Adipose tissue (tissue), 3 donors: ENCODE measurements around the gene NXPH1. TPM values are rescaled to one million over a fixed set of nuclear protein-coding genes. Genes with fewer than 3 reads are reported as not detected.

Experiments used
- H3K27ac ChIP-seq: one replicate; pipeline ENCODE4 v1.5.1; 2013; ENCODE audit warnings: low read depth, low read length
- WGBS, 3 donors: extraction: QIAGEN DNeasy Blood & Tissue Kit; methylation state at CpG; one replicate each; pipeline ENCODE4 v1.1.7; 2013; 5-methylcytosine and 5-hydroxymethylcytosine counted together
- polyA plus RNA-seq, 3 donors: library from polyadenylated mRNA; stranded (reverse); fragments of 200-250 nt; gene quantifications; one replicate each; pipeline ENCODE4 v1.2.3, GENCODE V29; 2013
- donor health status: healthy with polysubstance abuse.
- donor health status: Bipolar disorder and iron deficiency.
- donor health status: healthy.

NXPH1 gene
- not detected for polyA plus RNA-seq

DNA sequence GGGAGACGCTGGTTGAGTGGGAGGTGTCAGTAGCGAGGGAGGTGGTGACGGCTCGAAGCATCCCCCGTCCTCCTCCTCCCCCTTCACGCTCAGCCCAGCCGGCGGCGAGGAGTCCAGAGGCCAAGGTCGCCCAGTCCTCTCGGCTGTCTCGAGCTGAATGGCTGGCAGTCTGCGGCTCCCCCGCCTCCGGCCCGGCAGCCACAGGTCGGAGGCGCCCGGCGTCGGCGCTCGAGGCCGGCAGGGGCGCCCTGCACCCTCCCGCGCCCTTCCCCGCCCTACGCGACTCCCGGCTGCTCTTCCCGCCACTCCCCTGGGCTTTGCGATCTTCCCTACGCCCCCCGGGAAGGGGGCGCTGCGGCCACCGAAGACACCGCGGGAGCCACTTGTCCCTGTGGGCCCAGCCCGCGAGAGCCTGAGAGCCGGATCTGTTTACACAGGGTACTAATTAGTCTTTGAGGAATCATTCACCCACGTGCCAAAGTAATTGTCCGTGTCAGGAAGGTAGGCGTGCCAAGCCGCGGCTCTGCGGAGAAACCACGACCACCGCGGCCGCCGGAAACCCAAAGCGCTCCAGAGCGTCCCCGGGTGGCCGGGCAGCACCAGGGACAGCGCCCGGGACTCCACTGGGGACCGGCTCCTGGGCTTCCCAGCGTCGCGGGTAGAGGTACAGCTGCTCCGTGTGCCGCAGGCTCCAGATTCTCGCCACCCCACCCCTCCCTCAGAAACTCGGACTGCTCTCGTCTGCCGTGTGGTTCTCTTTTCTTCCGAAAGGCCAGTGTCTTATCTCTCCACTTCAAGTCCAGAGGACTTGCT, at the start of gene NXPH1:
TSS of gene NXPH1 (plus strand) at position 133 of the 813 bp plus-strand sequence.
- 2% methylated on average over 58 to 71 of the region's 71 CpGs for WGBS, 3 donors

DNA sequence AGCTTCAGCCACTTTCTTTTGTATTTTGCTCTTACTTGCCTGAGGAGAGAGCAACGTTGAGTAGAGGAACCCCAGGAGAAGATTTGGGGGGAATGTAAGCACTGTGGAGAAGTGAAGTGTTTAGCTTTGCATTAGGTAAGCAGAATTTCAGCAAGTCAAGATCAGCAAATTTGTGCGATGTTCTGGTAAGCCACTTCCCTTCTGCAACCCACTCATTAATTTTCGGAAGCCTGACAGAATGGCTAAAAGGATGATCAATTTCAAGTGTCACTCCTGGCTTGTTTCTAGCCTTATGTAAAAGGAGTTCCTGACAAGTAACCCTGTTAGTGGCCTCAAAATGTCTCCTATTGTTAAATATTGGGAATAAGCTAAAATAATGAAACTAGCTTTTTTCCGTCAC, 48.5 kb upstream of the NXPH1 start:
- 28 to 53% (median 42%) methylated on average over 4 of the region's 4 CpGs for WGBS, 3 donors
- no peak overlapping the region for H3K27ac ChIP-seq

More for the DNA sequence above, at the start of gene NXPH1:
- no peak within 1 kb of the TSS for H3K27ac ChIP-seq

DNA sequence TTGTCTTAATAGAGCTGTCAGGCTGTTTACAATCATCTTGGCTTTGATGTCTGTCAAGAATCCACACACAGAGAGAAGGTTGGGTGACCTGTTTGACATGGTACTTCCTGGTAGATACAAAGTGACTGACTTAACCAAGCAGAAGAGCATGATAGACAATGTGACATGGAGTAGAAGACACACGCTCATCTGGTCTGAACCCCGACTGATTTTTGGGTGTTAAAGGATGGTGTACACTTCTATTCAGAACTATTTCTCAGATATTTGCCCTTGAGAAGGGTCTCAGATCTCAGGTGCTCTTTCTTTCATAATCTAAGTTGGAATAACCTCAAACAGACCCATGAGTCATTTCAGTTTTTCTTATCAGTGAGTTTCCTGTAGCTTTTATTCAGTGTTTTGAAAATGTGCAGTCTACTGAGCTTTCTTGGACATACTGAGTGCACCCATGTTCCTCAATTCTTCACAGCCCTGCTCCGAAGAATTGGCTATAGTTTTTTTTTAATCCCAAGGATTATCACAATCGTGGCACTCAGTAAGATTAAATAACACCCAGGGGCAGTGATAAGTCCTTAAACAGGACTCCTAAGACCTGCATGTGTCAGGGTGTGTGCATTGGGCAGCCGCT, 46.4 kb upstream of the NXPH1 start:
- WGBS, 3 donors, result 51 to 63% (median 57%) methylated on average over 5 of the region's 5 CpGs
- no peak overlapping the region for H3K27ac ChIP-seq

DNA sequence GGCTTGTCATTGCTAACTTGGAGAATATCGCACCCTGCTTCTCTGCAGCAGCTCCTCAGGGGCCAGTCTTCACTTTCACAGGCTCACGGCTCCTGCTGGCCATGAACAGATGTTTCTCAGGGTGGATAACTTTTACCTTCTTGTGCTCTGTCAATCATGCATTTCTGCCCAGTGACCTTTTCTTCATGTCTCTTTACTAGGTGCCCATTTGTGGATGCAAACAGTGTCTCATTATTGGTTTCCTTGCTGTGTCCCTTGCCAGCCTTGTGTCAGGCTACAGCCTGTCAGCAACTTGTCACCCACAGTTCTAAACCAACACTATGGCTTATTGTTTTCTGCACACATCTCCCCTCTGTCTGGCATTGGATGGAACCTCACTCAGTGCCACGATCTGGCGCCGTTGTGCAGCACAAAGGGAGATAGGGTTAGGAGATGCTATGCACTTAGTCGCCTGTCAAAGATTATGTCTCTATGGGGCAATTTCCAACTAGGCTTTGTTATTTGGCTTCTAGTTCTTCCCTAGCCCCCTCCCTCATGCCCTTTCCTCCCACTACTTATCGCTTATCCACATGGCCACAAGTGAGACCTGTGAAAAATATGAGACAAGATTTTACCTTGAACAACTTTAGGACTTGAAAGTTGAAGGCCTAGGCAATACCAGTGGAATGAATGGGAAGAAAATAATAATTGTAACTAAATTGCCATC, 45.7 kb upstream of the NXPH1 start:
- no peak overlapping the region for H3K27ac ChIP-seq
- 79 to 86% (median 83%) methylated on average over 7 of the region's 7 CpGs for WGBS, 3 donors

DNA sequence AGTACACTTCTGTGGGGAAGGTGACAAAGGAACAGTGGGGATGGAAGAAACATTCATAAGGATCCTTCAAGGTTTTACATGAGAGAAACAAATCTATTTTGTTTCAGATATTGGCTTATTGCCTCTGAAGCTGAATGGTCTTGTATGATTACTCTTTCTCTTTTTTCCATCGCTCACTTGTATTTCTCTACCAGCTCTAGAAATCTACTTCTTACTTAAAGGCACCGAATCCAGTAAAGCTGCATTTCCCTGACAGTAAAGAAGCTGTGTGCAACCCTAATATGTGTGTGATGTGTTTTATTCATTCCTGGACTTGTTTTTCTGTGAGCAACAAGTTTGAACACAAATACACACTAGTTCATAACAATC, 45.2 kb upstream of the NXPH1 start:
- no peak overlapping the region for H3K27ac ChIP-seq
- WGBS, 3 donors, result 88 to 91% (median 90%) methylated on average over 2 of the region's 2 CpGs

DNA sequence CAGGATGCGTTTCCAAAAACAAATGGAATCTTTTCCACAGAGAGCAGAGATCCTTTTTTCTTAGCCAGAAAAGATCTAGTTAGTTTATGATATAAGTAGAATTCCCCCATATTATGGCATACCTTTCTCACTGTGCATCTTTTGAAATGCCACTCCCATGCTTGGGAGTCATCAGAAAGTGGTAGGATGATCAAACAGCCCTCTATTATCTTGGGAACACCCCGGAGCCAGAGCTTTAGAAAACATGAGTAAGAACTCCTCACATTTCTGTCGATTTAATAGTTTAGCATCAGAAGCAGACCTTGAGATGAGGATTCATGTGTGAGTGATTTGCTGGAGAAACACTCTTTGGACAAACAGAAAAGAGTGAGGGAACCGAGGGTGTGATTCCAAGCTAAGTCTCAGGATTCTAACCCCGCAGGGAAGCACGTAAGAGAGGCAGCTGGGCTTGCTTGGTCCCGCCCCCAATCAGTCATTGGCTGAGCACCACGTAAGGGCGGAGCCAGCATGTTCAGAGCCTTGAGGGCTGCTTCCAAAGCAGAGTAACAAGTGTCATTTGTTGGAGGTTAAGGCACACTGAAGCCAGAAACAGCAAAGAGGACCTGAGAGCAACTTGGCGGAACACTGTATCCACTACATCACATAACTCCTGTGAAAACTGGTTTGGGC, 43.7 kb upstream of the NXPH1 start:
- H3K27ac ChIP-seq, result no peak overlapping the region
- 29 to 44% (median 40%) methylated on average over 10 of the region's 10 CpGs for WGBS, 3 donors

DNA sequence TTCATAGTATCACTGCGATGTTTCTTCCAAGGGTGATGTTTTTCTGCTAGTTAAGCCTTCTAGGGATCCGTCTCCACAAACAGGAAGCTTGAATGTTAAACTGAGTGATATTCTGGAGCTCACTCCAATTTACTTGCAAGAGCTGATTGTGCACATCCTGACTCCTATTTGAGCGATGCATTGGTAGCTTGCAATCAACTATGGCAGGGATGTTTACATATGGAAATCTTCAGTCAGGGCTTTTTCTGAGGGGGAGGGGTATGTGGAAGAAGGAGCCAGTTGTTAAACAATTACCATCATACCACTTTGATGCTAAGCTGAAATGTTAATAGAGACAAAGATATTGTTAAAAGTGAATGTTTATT, 43.2 kb upstream of the NXPH1 start:
- H3K27ac ChIP-seq, result no peak overlapping the region
- WGBS, 3 donors, result 22 to 41% (median 40%) methylated on average over 3 of the region's 3 CpGs

DNA sequence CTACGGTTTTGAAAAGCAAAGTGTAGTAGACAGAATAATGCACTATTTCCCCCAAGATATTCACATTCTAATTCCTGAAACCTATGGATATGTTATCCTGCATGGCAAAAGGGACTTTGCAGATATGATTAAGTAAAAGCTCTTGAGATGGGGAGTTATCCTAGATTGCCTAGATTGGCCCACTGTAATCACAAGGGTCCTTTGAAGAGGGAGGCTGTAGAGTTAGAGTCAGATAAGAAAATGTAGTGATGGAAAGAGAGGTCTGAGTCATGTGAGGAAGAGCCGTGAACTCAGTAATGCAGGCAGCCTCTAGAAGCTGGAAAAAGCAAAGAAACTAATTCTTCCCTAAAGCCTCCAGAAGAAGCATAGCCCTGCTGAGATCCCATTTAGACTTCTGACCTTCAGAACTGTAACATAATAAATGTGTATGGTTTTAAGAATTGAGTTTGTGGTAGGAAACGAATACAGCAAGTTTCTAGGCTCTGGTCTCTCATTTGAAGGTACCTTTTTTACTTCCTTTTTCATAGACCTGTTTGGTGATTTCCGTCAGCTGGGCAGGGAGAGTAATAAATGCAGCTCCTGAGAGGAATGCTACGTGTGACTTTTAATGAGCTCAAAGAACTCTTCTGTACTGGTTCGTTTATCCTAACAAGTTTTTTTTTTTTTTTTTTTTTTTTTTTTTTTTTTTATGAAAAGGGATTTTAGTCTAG, 41.9 kb upstream of the NXPH1 start:
- WGBS, 3 donors, result 28 to 37% (median 33%) methylated on average over 6 of the region's 6 CpGs
- no peak overlapping the region for H3K27ac ChIP-seq

DNA sequence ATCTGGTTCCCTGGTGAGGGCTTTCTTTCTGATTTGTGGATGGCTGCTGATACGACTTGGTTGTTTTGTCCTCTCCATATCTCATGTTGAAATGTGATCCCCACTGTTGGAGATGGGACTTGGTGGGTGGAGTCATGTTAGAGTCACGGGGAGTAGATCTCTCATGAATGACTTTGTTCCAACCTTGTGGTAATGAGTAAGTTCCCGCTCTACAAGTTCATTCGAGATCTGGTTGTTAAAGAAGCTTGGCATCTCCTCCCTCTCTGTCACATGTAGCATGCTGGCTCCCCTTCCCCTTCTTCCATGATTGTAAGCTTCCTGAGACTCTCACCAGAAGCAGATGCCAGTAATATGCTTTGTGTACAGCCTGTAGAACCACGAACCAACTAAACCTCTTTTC, 37.1 kb upstream of the NXPH1 start:
- WGBS, 3 donors, result 54 to 76% (median 68%) methylated on average over 5 of the region's 5 CpGs

DNA sequence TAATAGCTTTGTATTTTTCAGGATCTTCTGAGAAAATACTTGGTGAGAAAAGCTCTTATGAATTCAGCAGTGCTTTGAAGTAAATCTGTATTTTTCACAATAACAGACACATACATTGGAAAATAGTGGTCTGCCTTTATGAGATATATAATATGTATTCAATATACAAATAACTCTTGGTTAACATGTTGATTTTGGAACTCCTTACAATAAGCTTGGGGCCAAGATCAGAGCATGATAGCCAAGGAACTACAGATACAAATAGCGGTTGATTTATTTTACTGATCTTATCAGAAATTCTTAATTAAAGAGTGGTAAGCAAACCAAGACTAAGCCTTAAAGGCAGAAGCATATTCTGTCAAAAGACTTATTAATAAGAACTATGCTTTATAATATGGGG, 24.5 kb upstream of the NXPH1 start:
- H3K27ac ChIP-seq, result no peak overlapping the region
- WGBS, 3 donors, result 81 to 86% (median 85%) methylated on average over 1 of the region's 1 CpG

More for the DNA sequence above, 37.1 kb upstream of the NXPH1 start:
- H3K27ac ChIP-seq, result no peak overlapping the region

DNA sequence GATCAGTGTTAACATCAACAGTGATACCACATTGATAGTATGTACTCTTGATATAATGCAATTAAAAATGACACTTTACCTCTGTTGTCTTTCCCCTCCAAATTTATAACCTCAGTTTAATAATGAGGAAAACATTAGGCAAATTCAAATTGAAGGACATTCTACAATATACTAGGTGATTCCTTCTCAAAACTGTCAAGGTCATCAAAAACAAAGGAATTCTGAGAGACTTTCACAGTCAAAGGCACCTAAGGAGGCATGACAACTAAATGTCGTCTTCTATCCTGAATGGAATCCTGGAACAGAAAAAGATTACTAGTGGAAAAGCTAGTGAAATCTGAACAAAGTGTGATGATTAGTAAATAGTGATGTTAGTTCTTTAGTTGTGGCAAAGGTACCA, 22.3 kb upstream of the NXPH1 start:
- WGBS, 3 donors, result 72 to 87% (median 83%) methylated on average over 1 of the region's 1 CpG
- no peak overlapping the region for H3K27ac ChIP-seq

DNA sequence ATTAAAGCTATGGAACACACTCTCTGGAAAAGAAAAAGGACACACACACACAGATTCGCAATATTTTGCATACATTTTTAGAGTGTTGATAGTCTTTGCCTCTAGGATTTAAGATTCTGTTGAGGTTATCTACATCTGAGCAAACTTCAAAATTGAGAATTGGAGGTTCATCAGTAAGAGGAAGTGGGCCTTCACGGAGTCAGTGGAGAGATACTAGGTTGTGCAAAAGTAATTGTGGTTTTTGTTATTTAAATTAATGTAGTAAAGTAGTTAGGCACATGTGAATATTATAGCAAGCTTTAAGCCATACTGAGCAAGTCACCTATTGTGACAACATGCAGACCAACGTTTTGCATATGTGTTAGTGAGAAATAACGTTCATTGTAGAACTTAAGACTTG, 19.8 kb upstream of the NXPH1 start:
- no peak overlapping the region for H3K27ac ChIP-seq
- WGBS, 3 donors, result 64 to 81% (median 71%) methylated on average over 4 of the region's 4 CpGs

DNA sequence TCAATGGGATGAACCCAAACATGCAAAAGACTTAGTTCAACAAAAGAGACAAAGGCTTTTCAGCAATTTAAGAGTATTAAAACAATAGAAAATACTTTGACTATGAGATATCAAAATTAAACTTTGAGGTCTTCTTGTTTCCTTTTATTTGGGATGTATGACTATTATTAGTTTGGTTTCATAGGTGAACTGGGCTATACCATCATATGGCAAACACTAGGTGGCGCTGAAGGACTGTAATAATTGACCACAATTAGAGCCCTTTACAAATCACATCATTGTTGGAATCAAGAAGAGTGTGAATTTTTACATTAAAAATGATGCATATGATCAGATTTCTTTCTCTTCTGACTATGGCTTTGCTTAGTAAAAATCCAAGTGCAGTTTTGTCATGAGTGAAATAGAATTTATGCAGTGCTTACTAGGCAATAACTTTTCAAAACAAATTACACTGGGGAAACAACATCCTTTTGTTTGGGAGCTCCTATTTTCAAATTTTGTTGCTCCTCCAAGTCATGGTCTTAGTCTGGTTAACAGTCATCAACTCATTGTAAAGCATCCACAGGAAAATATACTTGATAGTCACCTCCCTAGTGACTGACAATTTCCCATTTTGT, 14.7 kb upstream of the NXPH1 start:
- no peak overlapping the region for H3K27ac ChIP-seq
- WGBS, 3 donors, result 0% methylated on average over 1 of the region's 1 CpG

DNA sequence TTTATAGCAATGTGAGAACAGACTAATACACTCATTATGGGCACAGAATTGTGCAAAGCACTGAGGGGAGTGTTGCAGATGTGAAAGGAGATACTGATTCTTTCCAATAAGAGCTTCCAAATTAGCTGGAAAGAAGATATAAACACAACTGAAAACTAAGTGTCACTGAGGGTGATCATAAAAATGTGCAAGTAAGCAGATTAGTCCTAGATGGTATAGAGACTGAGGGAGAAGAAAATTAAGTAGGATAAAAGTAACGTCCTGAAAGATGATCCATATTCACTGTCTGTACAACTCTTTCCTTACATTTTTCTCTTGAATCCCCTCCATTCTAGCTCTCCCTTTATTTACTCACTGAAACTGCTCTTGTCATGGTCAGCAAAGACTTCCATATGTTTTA, 11.2 kb upstream of the NXPH1 start:
- WGBS, 3 donors, result 48 to 69% (median 55%) methylated on average over 1 of the region's 1 CpG
- H3K27ac ChIP-seq, result no peak overlapping the region

DNA sequence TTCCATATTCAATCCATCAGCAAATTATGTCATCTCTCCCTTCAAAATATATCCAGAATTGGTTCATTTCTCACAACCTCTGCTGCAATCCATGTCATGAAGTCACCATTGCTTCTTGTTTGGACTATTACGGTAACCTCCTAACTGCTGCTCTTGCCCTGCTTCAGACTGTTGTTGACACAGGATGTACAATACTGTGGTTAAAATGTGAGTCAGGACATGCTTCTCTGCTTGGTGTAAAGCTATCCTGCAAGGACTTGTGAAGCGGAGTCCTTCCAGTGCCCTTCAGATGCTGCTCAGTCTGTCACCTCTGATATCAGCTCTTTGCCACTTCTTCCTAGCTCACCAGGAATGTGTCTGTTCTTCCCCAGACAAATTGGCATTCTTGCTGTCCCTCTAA, 10.4 kb upstream of the NXPH1 start:
- no peak overlapping the region for H3K27ac ChIP-seq
- WGBS, 3 donors, result 93 to 95% (median 94%) methylated on average over 2 of the region's 2 CpGs

DNA sequence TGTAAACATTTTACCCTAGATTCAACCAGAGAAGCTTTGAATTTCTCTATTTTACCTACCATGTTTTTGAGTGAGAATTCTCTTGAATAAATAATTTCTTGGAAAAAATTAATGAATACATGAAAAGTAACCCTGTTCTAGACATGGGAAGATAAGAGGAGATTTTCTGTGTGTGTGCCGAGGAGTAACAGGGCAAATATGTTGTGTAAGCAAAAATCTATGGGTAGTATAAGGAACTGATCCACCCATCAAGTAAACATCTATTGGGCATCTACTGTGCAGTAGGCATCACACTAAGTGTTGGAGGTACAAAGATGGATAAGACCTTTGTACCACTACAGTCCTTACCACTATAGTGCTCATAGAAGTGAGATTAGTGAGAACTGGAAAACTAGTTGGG, 8.2 kb upstream of the NXPH1 start:
- 76 to 84% (median 78%) methylated on average over 1 of the region's 1 CpG for WGBS, 3 donors
- no peak overlapping the region for H3K27ac ChIP-seq

DNA sequence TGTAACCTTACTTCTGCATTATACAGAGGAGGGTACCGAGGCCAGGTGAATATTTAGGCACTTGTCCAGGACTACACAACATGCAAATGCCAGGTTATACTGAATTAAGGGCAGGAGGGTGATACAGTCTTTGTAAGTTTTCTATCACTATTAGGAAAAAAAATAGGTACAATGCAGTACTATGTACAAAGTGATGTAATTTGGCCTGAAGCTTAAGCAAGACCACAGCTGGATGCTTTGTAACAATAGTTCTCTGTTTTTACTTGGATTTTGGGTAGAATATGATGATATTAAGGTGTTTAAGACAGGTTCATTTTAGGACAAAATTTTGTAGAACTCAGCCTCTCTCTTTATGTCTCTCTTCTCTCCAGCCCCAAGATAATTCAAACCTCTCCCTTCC, 2.8 kb upstream of the NXPH1 start:
- 67 to 79% (median 70%) methylated on average over 1 of the region's 1 CpG for WGBS, 3 donors

More for the DNA sequence above, 2.8 kb upstream of the NXPH1 start:
- H3K27ac ChIP-seq, result no peak overlapping the region
